Measurements from ENCODE around the gene MAN2A2. TPM values are rescaled to one million over a fixed set of nuclear protein-coding genes. Genes with fewer than 3 reads are reported as not detected.

Gene MAN2A2
- total and polyA plus RNA-seq, 2 experiments from 2014 or later: 11.2 to 32.7 TPM

GRCh38 chr15:90929246-90930019 is 26.3 kb downstream of the MAN2A2 start:
- H3K27ac ChIP-seq: no peak overlapping the region
- H3K4me1 ChIP-seq (ENCODE audit: insufficient read depth): peaks cover 1% of the 10 kb centered on the region
- H3K9me3 ChIP-seq (ENCODE audit: low read depth): no peaks in the 10 kb centered on the region
- no peak overlapping the region for H2AFZ ChIP-seq
- TF ChIP-seq CTCF (IDR thresholded peaks at IDR 0.05; ENCODE audit: poor library complexity) (no peak), EZH2 (IDR thresholded peaks at IDR 0.05; ENCODE audit: borderline replicate concordance) (no peak), EZH2phosphoT487 (IDR thresholded peaks at IDR 0.05; ENCODE audit: low read depth, severe bottlenecking, unreplicated experiment) (no peak)
- H4K20me1 ChIP-seq (ENCODE audit: insufficient read depth, poor library complexity, severe bottlenecking): no peaks in the 10 kb centered on the region
- no peak overlapping the region for H3K4me3 ChIP-seq
- H3K79me2 ChIP-seq: no peaks in the 10 kb centered on the region
- 95% methylated on average over 21 of the region's 21 CpGs for whole genome bisulfite sequencing (ENCODE audit: low lambda C conversion rate, missing lambda C conversion rate)
- no peak overlapping the region for H3K4me2 ChIP-seq
- H3K9me2 ChIP-seq (replicated peaks; ENCODE audit: insufficient read depth): no peaks in the 10 kb centered on the region
- H3K27me3 ChIP-seq: no peaks in the 10 kb centered on the region
- no peak for DNase-seq (ENCODE audit: low spot score)
- no peaks in the 10 kb centered on the region for H3K36me3 ChIP-seq (replicated peaks; ENCODE audit: insufficient read depth, low read depth)

- H4K20me1 ChIP-seq (ENCODE audit: insufficient read depth, poor library complexity, severe bottlenecking): no peaks in the 10 kb centered on the region
- H3K4me3 ChIP-seq: no peak overlapping the region
- no peaks in the 10 kb centered on the region for H3K9me3 ChIP-seq (ENCODE audit: low read depth)
- no peaks in the 10 kb centered on the region for H3K9me2 ChIP-seq (replicated peaks; ENCODE audit: insufficient read depth)
- no peak overlapping the region for H2AFZ ChIP-seq
- TF ChIP-seq EZH2 (IDR thresholded peaks at IDR 0.05; ENCODE audit: borderline replicate concordance): no peak
- no peak for TF ChIP-seq EZH2phosphoT487 (IDR thresholded peaks at IDR 0.05; ENCODE audit: low read depth, severe bottlenecking, unreplicated experiment)
- no peak for TF ChIP-seq CTCF (IDR thresholded peaks at IDR 0.05; ENCODE audit: poor library complexity)
- H3K27ac ChIP-seq: no peak overlapping the region
- peak overlapping the region; percentile 90 for H3K4me2 ChIP-seq
- no peak for DNase-seq (ENCODE audit: low spot score)
- no peaks in the 10 kb centered on the region for H3K36me3 ChIP-seq (replicated peaks; ENCODE audit: insufficient read depth, low read depth)
- no peaks in the 10 kb centered on the region for H3K27me3 ChIP-seq
- 93% methylated on average over 15 of the region's 15 CpGs for WGBS (ENCODE audit: low lambda C conversion rate, missing lambda C conversion rate)
- H3K79me2 ChIP-seq: peaks cover 8% of the 10 kb centered on the region
- H3K4me1 ChIP-seq (ENCODE audit: insufficient read depth): peaks cover 5% of the 10 kb centered on the region
Measured at GRCh38 chr15:90930861-90931574, 27.9 kb downstream of the MAN2A2 start.

GRCh38 chr15:90931575-90931827 is 28.4 kb downstream of the MAN2A2 start:
- H3K4me3 ChIP-seq: no peak overlapping the region
- H4K20me1 ChIP-seq (ENCODE audit: insufficient read depth, poor library complexity, severe bottlenecking): no peaks in the 10 kb centered on the region
- WGBS (ENCODE audit: low lambda C conversion rate, missing lambda C conversion rate): 40% methylated on average over 6 of the region's 6 CpGs
- H3K79me2 ChIP-seq: peaks cover 13% of the 10 kb centered on the region
- H3K9me2 ChIP-seq (replicated peaks; ENCODE audit: insufficient read depth): no peaks in the 10 kb centered on the region
- no peak overlapping the region for H2AFZ ChIP-seq
- no peaks in the 10 kb centered on the region for H3K27me3 ChIP-seq
- H3K36me3 ChIP-seq (replicated peaks; ENCODE audit: insufficient read depth, low read depth): no peaks in the 10 kb centered on the region
- H3K9me3 ChIP-seq (ENCODE audit: low read depth): no peaks in the 10 kb centered on the region
- H3K4me2 ChIP-seq: peak overlapping the region; percentile 90
- no peak for TF ChIP-seq EZH2 (IDR thresholded peaks at IDR 0.05; ENCODE audit: borderline replicate concordance)
- TF ChIP-seq EZH2phosphoT487 (IDR thresholded peaks at IDR 0.05; ENCODE audit: low read depth, severe bottlenecking, unreplicated experiment): no peak
- TF ChIP-seq CTCF (IDR thresholded peaks at IDR 0.05; ENCODE audit: poor library complexity): no peak
- no peak for DNase-seq (ENCODE audit: low spot score)
- peaks cover 10% of the 10 kb centered on the region for H3K4me1 ChIP-seq (ENCODE audit: insufficient read depth)
- H3K27ac ChIP-seq: no peak overlapping the region

All from hepatocyte (in vitro differentiated cells).